Activated B cell treated with CpG ODN at 0.5 μM for 24 hours (primary cell): Measurements from ENCODE around the gene HPS5. TPM values are rescaled to one million over a fixed set of nuclear protein-coding genes. Genes with fewer than 3 reads are reported as not detected.
A peak's percentile ranks its signal among the peaks of the same experiment; 100 is the strongest.

Experiments
- ATAC-seq: fragments of 200-7000 bp; cut with Tn5 transposase; one replicate; pipeline ENCODE4 v1.10.0; 2021; ENCODE audit warnings: low read depth, mild to moderate bottlenecking, moderate library complexity
- CTCF ChIA-PET: fragments of 350-600 bp; sonication (Branson Sonifier 250); formaldehyde crosslinking; loops from one replicate; lab custom pipeline; 2021; ENCODE audit warnings: antibody characterized with exemption; lab: Charles Lee
- POLR2A ChIA-PET: fragments of 350-600 bp; sonication (Branson Sonifier 250); formaldehyde crosslinking; loops from one replicate; lab custom pipeline; 2021; ENCODE audit warnings: antibody characterized with exemption; lab: Charles Lee
- DNase-seq: peaks from one replicate; pipeline ENCODE4 v3.0.0; 2022
- H3K27ac Mint-ChIP-seq: one replicate; pipeline ENCODE4 v1.8.0; 2020; ENCODE audit warnings: mixed read lengths
- H3K27me3 Mint-ChIP-seq: one replicate; pipeline ENCODE4 v1.8.0; 2021; ENCODE audit warnings: mixed read lengths
- H3K36me3 Mint-ChIP-seq: one replicate; pipeline ENCODE4 v1.8.0; 2021; ENCODE audit warnings: low read depth, mixed read lengths
- H3K4me1 Mint-ChIP-seq: one replicate; pipeline ENCODE4 v1.8.0; 2021; ENCODE audit warnings: mixed read lengths
- H3K4me3 Mint-ChIP-seq: one replicate; pipeline ENCODE4 v1.8.0; 2020; ENCODE audit warnings: mild to moderate bottlenecking, mixed read lengths
- H3K9me3 Mint-ChIP-seq: one replicate; pipeline ENCODE4 v1.8.0; 2020; ENCODE audit warnings: mixed read lengths
- CTCF ChIP-seq: fragments of 200-600 bp; IDR thresholded peaks from one replicate; pipeline ENCODE4 v1.8.0; 2022; ENCODE audit warnings: antibody characterized with exemption, mild to moderate bottlenecking
- intact Hi-C: fragments of 100-400 bp; cut with micrococcal nuclease; formaldehyde crosslinking; loops from one replicate; pipeline ENCODE4 v1.15.1; 2024
- total RNA-seq: library from RNA; stranded (reverse); gene quantifications from 2 replicates; pipeline ENCODE4 v1.2.3, GENCODE V29; 2022

HPS5 gene
- total RNA-seq, 1 donor from 2014 or later = 51.0 TPM

GRCh38 chr11:18230859-18231258, 91.1 kb downstream of the HPS5 start:
- no peak overlapping the region for H3K4me3 Mint-ChIP-seq
- no peaks in the 10 kb centered on the region for H3K36me3 Mint-ChIP-seq
- intact Hi-C loops = loop anchor here (10.0 kb wide), 1 partner anchor 216 kb away; the partner anchor contains the start of gene SERGEF
- CTCF ChIA-PET = interaction anchor here (1.1 kb wide), 1 partner anchor 13 kb away, joined by 3 read pairs; no protein-coding TSS in a partner anchor
- peaks cover 20% of the 10 kb centered on the region for H3K4me1 Mint-ChIP-seq
- DNase-seq (no peak), ATAC-seq (no peak)
- no peak for TF ChIP-seq CTCF
- no peaks in the 10 kb centered on the region for H3K9me3 Mint-ChIP-seq
- H3K27ac Mint-ChIP-seq = no peak overlapping the region
- peaks cover under 1% of the 10 kb centered on the region for H3K27me3 Mint-ChIP-seq
- POLR2A ChIA-PET = no interaction called here

DNA sequence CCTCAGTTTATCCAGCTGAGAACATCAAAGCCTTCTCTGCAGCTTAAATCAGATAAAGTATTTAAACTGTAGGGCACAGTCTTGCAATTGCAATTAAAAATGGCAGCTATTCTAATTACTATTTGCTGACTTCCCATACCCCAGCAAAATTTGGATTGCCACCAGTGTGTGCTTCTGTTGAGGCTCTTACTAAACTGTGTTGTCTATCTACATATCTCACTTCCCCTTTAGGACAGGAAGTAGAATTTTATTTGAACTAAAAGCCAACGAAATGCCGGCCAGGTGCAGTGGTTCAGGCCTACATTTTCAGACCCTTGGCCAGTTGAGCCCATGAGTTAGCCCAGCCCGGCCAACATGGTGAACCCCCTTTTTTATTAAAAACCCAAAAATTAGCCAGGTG, 92.4 kb downstream of the HPS5 start:
- DNase-seq (no peak), ATAC-seq (peak; percentile 96)
- intact Hi-C loops = no loop called here
- no peaks in the 10 kb centered on the region for H3K36me3 Mint-ChIP-seq
- TF ChIP-seq CTCF = no peak
- no peaks in the 10 kb centered on the region for H3K9me3 Mint-ChIP-seq
- peaks cover 22% of the 10 kb centered on the region for H3K4me1 Mint-ChIP-seq
- ChIA-PET CTCF (no interaction called here), POLR2A (interaction anchor here (1.0 to 2.1 kb wide), 2 partner anchors 93 to 165 kb away, joined by 3 to 14 read pairs; partner anchors contain the start of genes GTF2H1, HPS5 and LDHA)
- peak overlapping the region; percentile 51 for H3K27ac Mint-ChIP-seq
- H3K27me3 Mint-ChIP-seq = no peaks in the 10 kb centered on the region
- no peak overlapping the region for H3K4me3 Mint-ChIP-seq

Other genes with a start within 250 kb of the HPS5 start
- gene SAAL1, start 216.1 kb downstream of the HPS5 start, total RNA-seq = 34.4 and 39.7 TPM in 2 replicates
- gene MRGPRX3, start 189.6 kb downstream of the HPS5 start, total RNA-seq = not detected in 2 replicates
- gene MRGPRX4, start 149.3 kb downstream of the HPS5 start, total RNA-seq = not detected in 2 replicates
- not detected in 2 replicates for gene SAA4, start 85.3 kb downstream of the HPS5 start, total RNA-seq
- 0.35 TPM in 1 of 2 replicates, not detected in the other for gene SAA2, start 73.5 kb downstream of the HPS5 start, total RNA-seq
- gene SAA1, start 55.9 kb downstream of the HPS5 start, total RNA-seq = not detected in 2 replicates
- gene GTF2H1, start 427 bp upstream of the HPS5 start, total RNA-seq = 60.3 and 71.5 TPM in 2 replicates
- 282 and 287 TPM in 2 replicates for gene LDHA, start 72.4 kb upstream of the HPS5 start, total RNA-seq
- not detected in 2 replicates for gene LDHC, start 90.2 kb upstream of the HPS5 start, total RNA-seq
- gene LDHAL6A, start 133.7 kb upstream of the HPS5 start, total RNA-seq = not detected in 2 replicates
- gene TSG101, start 204.8 kb upstream of the HPS5 start, total RNA-seq = 45.3 and 47.2 TPM in 2 replicates